ENCODE data around the gene SRGAP2B. TPM values are rescaled to one million over a fixed set of nuclear protein-coding genes. Genes with fewer than 3 reads are reported as not detected.
"Not testable (repeated sequence)": the region's sequence is repeated elsewhere in the genome, so short reads cannot be mapped to it uniquely, and the experiment has no call there.

The SRGAP2B gene
- total RNA-seq, 1 donor from 2014 or later = 44.4 TPM

DNA sequence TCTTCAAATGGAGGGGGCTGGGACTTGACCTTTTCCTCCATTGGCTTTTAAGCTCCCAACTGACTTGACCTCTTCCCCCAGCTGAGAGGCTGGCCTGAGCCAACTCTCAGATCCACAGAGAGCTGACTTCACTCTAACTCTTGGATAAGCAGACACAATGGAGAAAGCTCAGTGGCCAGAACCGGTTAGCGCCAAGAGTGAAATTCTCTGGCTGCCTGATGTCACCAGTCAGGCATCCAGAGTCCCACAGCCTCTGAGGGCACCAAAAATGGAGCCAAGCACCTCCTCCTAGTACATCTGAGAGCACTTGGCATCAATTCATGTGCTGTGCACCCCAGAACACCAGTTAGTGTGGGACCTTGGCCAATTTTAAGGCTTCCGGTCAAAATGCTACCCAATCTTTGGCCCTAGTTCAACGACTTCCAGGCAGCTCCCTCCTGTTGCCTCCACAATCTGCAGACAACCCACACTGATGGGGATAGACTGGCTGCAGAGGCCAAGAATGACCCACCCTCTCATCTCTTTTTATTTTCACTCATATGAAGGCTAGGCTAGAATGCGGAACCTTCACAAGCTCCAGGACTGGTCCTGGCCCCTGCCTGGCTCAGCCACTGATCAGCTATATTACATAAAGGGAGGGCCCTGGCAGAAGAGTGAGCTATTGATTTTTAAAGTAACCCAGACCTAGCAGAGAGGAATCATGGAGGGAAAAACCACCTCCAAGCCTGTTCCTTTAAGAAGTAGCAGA lies 200.5 kb downstream of the SRGAP2B start:
- H3K9me3 Mint-ChIP-seq; H3K4me3 Mint-ChIP-seq; intact Hi-C loops (cut with micrococcal nuclease); H3K27ac Mint-ChIP-seq; DNase-seq (ENCODE audit: low spot score); H3K36me3 Mint-ChIP-seq (ENCODE audit: low read depth); H3K27me3 Mint-ChIP-seq (ENCODE audit: insufficient read depth); H3K4me1 Mint-ChIP-seq (ENCODE audit: low read depth): not testable (repeated sequence)

DNA sequence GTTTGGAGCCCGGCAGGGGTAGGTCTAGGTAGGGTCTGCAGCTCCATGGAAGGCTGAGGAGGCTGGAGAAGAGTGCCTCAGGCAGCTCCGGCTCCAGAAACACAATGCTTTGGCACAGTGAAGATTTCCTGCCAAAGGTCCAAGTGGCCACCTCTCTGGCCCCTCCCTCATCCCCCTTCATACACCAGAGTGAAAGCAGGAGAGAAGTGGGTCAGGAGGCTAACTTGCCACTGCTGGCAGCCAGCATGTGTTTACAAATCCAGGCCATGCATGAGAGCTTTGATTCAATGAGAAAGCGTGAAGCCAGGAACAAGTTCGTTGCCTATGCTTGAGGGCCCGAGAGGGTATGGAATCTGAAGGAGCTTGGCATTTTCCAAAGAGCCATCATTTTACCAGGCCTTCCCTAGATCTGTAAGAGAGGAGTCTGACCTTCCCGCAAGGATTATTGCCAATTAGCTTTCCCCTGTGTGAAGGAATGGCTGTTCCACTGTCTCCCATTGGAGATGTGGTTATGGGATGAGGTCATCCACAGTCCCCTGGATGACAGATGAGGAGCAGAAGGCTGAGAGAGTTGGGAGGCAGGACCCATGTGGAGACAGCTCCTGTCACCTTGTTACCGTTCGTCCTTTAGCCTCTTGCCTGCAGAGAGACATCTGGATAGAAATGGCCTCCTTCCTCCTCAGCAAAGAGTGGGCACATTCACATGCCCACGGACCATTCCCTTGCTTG lies 201.3 kb downstream of the SRGAP2B start:
- H3K27me3 Mint-ChIP-seq (ENCODE audit: insufficient read depth); H3K36me3 Mint-ChIP-seq (ENCODE audit: low read depth); intact Hi-C loops (cut with micrococcal nuclease); H3K9me3 Mint-ChIP-seq; DNase-seq (ENCODE audit: low spot score); H3K4me1 Mint-ChIP-seq (ENCODE audit: low read depth); H3K27ac Mint-ChIP-seq; H3K4me3 Mint-ChIP-seq: not testable (repeated sequence)

DNA sequence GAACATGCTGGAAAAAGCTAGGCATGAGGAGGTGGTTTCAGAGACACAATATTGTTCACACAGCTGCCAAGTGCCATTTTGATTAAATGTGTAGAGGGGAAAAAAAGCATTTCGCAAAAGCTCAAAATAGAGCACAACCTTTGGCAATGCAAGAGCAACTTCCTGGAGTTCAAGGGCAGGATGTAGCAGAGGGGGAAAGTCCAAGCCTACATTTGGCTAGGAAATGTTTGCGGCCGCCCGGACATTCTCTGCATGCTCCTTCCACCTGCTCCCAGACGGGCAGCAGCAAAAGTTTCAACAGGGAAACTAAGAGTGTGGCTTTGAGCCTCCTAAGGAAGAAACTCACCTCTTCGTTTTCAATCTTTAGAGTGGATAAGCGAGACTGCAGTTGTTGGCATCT lies 202.1 kb downstream of the SRGAP2B start:
- H3K27me3 Mint-ChIP-seq (ENCODE audit: insufficient read depth); H3K4me3 Mint-ChIP-seq; H3K4me1 Mint-ChIP-seq (ENCODE audit: low read depth); H3K9me3 Mint-ChIP-seq; H3K36me3 Mint-ChIP-seq (ENCODE audit: low read depth); H3K27ac Mint-ChIP-seq; intact Hi-C loops (cut with micrococcal nuclease); DNase-seq (ENCODE audit: low spot score): not testable (repeated sequence)

DNA sequence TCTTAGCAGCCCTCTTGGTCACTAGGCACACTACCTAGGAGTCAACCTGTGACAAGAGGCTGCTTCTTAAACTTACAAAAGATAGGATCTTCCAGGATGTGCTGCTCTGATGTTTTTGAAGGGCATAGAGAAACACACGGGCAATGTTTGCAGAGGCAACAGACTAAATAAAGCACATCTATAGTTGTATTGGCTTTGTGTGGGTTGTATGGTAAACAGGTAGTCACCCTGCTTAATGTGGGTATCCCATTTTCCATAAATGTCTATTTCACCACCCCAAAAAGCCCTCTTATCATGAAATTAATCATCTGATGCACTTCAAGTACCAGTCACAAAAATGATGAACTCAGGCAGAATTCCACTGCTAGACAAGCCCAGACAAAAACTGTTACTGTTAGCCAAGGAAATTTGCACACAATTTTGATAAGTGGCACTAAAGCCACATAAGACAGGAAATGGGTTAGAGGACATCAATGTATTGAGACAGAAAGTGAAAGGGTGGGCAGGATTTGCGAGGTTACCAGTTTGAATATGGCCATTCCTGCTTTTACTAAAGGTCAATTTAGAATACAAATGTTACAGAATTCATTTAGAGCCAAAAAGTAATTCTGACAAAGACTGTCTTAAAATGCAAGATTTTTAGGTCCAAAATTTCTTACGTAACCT lies 205.5 kb downstream of the SRGAP2B start:
- H3K9me3 Mint-ChIP-seq; H3K36me3 Mint-ChIP-seq (ENCODE audit: low read depth); H3K4me1 Mint-ChIP-seq (ENCODE audit: low read depth); H3K27ac Mint-ChIP-seq; H3K27me3 Mint-ChIP-seq (ENCODE audit: insufficient read depth); H3K4me3 Mint-ChIP-seq; intact Hi-C loops (cut with micrococcal nuclease); DNase-seq (ENCODE audit: low spot score): not testable (repeated sequence)

GRCh38 chr1:144883022-144883421 lies 212.1 kb downstream of the SRGAP2B start:
- H3K4me3 Mint-ChIP-seq; H3K4me1 Mint-ChIP-seq (ENCODE audit: low read depth); H3K36me3 Mint-ChIP-seq (ENCODE audit: low read depth); intact Hi-C loops (cut with micrococcal nuclease); H3K27me3 Mint-ChIP-seq (ENCODE audit: insufficient read depth); H3K27ac Mint-ChIP-seq; H3K9me3 Mint-ChIP-seq: not testable (repeated sequence)
- peak; percentile 9 for DNase-seq (ENCODE audit: low spot score)

- intact Hi-C loops (cut with micrococcal nuclease); H3K27ac Mint-ChIP-seq; H3K27me3 Mint-ChIP-seq (ENCODE audit: insufficient read depth); H3K36me3 Mint-ChIP-seq (ENCODE audit: low read depth); H3K9me3 Mint-ChIP-seq; DNase-seq (ENCODE audit: low spot score); H3K4me3 Mint-ChIP-seq; H3K4me1 Mint-ChIP-seq (ENCODE audit: low read depth): not testable (repeated sequence)
Observed at GRCh38 chr1:144882343-144882742, 212.8 kb downstream of the SRGAP2B start.

- H3K9me3 Mint-ChIP-seq; H3K27me3 Mint-ChIP-seq (ENCODE audit: insufficient read depth); intact Hi-C loops (cut with micrococcal nuclease); H3K36me3 Mint-ChIP-seq (ENCODE audit: low read depth); H3K4me3 Mint-ChIP-seq; H3K4me1 Mint-ChIP-seq (ENCODE audit: low read depth); H3K27ac Mint-ChIP-seq; DNase-seq (ENCODE audit: low spot score): not testable (repeated sequence)
Observed at GRCh38 chr1:144858607-144859006, 236.5 kb downstream of the SRGAP2B start.

Other genes with a start within 250 kb of the SRGAP2B start
- gene FAM72D, start 646 bp upstream of the SRGAP2B start, total RNA-seq = 7.8 and 8.7 TPM in 2 replicates
- gene PPIAL4D, start 146.8 kb upstream of the SRGAP2B start, total RNA-seq = not detected in 2 replicates

All from activated T-helper 1 cell treated with anti-CD3 and anti-CD28 coated beads, Interleukin-12 subunit alpha, Interleukin-12 subunit beta, Interleukin-2, Interleukin-4 antibody, amounts not matched to agents 30 ng/mL and 10 ng/mL and 1 ng/mL, durations not matched to agents 14 hours and 24 hours and 36 hours (primary cell).